ENCODE measurements around the gene RCVRN. TPM values are rescaled to one million over a fixed set of nuclear protein-coding genes. Genes with fewer than 3 reads are reported as not detected.

The RCVRN gene
- total RNA-seq, 1 experiment from 2014 or later = not detected

DNA sequence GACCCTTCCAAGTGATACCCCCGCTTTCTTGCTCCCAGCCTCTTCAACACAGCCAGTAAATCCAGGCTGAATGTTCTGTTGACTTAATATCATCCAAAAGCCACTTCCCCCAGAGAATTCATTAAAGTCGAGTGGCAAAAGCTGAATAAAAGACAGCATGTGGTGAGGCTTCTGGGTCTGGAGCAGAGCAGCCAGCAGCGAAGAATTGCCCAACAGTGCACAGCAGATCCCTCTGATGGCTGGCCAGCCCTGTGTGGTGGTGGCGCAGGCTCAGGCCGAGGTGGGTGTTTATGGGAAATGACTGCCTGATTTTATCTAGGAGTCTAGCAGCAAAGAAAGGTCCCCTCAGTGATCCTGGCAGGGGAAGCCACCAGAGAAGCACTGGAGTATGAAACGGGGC lies 30.3 kb upstream of the RCVRN start:
- Histone ChIP-seq H3K23me2 (ENCODE audit: insufficient read length, low read depth, low read length, poor library complexity, severe bottlenecking) (no peaks in the 10 kb centered on the region), H2AFZ (ENCODE audit: low read length) (no peak overlapping the region), H3K9ac (ENCODE audit: extremely low read depth, insufficient read length, low read length) (no peak overlapping the region), H3K4me2 (ENCODE audit: insufficient read depth, insufficient read length, low read length) (no peak overlapping the region), H2BK15ac (ENCODE audit: low read depth, low read length) (no peak overlapping the region), H3K4me1 (ENCODE audit: insufficient read depth, low read length) (no peaks in the 10 kb centered on the region), H3K18ac (ENCODE audit: insufficient read length, low read depth, low read length) (no peak overlapping the region), H3K23ac (ENCODE audit: insufficient read length, low read depth, low read length) (no peak overlapping the region), H3K56ac (ENCODE audit: insufficient read length, low read depth, low read length) (no peak overlapping the region), H2AK5ac (ENCODE audit: insufficient read length, low read length) (no peak overlapping the region), H4K8ac (replicated peaks; ENCODE audit: insufficient read length, low read depth, low read length) (no peak overlapping the region), H4K5ac (ENCODE audit: insufficient read length, low read depth, low read length) (no peak overlapping the region), H3T11ph (ENCODE audit: low read length) (no peak overlapping the region), H3K14ac (ENCODE audit: insufficient read depth, low read length) (no peak overlapping the region), H2BK20ac (ENCODE audit: low read depth, low read length, poor library complexity, severe bottlenecking) (no peak overlapping the region), H4K20me1 (ENCODE audit: control insufficient read depth, insufficient read depth, insufficient read length) (no peaks in the 10 kb centered on the region), H4K91ac (ENCODE audit: insufficient read length, low read depth, low read length) (no peak overlapping the region), H3K79me2 (ENCODE audit: insufficient read depth, low read length) (no peaks in the 10 kb centered on the region), H3K9me3 (ENCODE audit: control insufficient read depth, low read depth, low read length) (no peaks in the 10 kb centered on the region), H2BK120ac (ENCODE audit: low read depth, low read length, poor library complexity, severe bottlenecking) (no peak overlapping the region), H2BK5ac (ENCODE audit: insufficient read length, low read length) (no peak overlapping the region), H3K79me1 (ENCODE audit: insufficient read depth, low read depth, low read length, poor library complexity, severe bottlenecking) (no peaks in the 10 kb centered on the region), H2BK12ac (ENCODE audit: insufficient read length, low read depth, low read length) (no peak overlapping the region), H3K27ac (ENCODE audit: insufficient read length, low read depth, low read length) (no peak overlapping the region), H3K27me3 (ENCODE audit: insufficient read depth, low read length) (no peaks in the 10 kb centered on the region), H3K4ac (ENCODE audit: low read depth, low read length) (no peak overlapping the region)
- no peak for DNase-seq
- peaks cover 12 to 16% of the 10 kb centered on the region in 2 experiments for H3K4me1 Mint-ChIP-seq
- peaks cover 0 to 9% (median 0%) of the 10 kb centered on the region in 3 experiments; a peak in 2 of 7 replicates for H3K36me3 Mint-ChIP-seq (ENCODE audit: insufficient read depth in 1 of 3, low read depth in 3 of 3)
- no peaks in the 10 kb centered on the region; the same call in 1 of the 2 replicates for H3K27me3 Mint-ChIP-seq (ENCODE audit: low read depth)
- WGBS (ENCODE audit: extremely low coverage, insufficient read length, low lambda C conversion rate) = no CpG with 5 or more reads among the region's 6 CpGs
- H3K4me3 Mint-ChIP-seq = no peak overlapping the region
- H3K9me3 Mint-ChIP-seq = peaks cover 2 to 4% of the 10 kb centered on the region in 2 experiments; a peak in 3 of 5 replicates
- H3K27ac Mint-ChIP-seq = no peak overlapping the region; a peak in 1 of 7 replicates
- no peak for TF ChIP-seq CTCF (conservative IDR thresholded peaks at IDR 0.05)

Data from H9 (cell line).